GM23338 (cell line): ENCODE data around the gene OR51V1. TPM values are rescaled to one million over a fixed set of nuclear protein-coding genes. Genes with fewer than 3 reads are reported as not detected.

Experiments used
- ATAC-seq: fragments of 200-7000 bp; cut with Tn5 transposase; 3 replicates; pipeline ENCODE4 v1.9.1; 2020
- DNase-seq: peaks from one replicate; pipeline ENCODE4 v3.0.0-alpha.2; 2015; ENCODE audit warnings: low spot score
- H2AFZ ChIP-seq: fragments of 200-600 bp; sonication (generic); 2 replicates; pipeline ENCODE4 v1.8.0; 2016; ENCODE audit warnings: antibody characterized with exemption, mild to moderate bottlenecking, moderate library complexity
- H3F3A ChIP-seq: fragments of 200-600 bp; sonication (generic); replicated peaks from 2 replicates; pipeline ENCODE4 v1.8.0; 2017; ENCODE audit warnings: antibody characterized with exemption, mixed run types, low read depth
- H3K27ac ChIP-seq: fragments of 200-600 bp; sonication (generic); 2 replicates; pipeline ENCODE4 v1.6.1; 2016; ENCODE audit warnings: low read depth
- H3K27me3 ChIP-seq: fragments of 200-600 bp; sonication (generic); 2 replicates; pipeline ENCODE4 v1.8.0; 2016; ENCODE audit warnings: mild to moderate bottlenecking, mixed run types, moderate library complexity; ENCODE audit not compliant: insufficient read depth
- H3K36me3 ChIP-seq: fragments of 200-600 bp; sonication (generic); 2 replicates; pipeline ENCODE4 v1.8.0; 2016; ENCODE audit warnings: mild to moderate bottlenecking; ENCODE audit not compliant: insufficient read depth
- H3K4me1 ChIP-seq: fragments of 200-600 bp; sonication (generic); 2 replicates; pipeline ENCODE4 v1.8.0; 2016; ENCODE audit warnings: mild to moderate bottlenecking, moderate library complexity; ENCODE audit not compliant: insufficient read depth
- H3K4me2 ChIP-seq: fragments of 200-600 bp; sonication (generic); 2 replicates; pipeline ENCODE4 v1.7.1; 2017; ENCODE audit warnings: mixed run types
- H3K4me3 ChIP-seq: fragments of 200-600 bp; sonication (generic); 2 replicates; pipeline ENCODE4 v1.6.1; 2016; ENCODE audit warnings: mixed run types
- H3K79me2 ChIP-seq: fragments of 200-600 bp; sonication (generic); replicated peaks from 2 replicates; pipeline ENCODE4 v1.8.0; 2017; ENCODE audit warnings: mild to moderate bottlenecking; ENCODE audit not compliant: insufficient read depth
- H3K9me2 ChIP-seq: fragments of 200-600 bp; sonication (generic); 2 replicates; pipeline ENCODE4 v1.8.0; 2017; ENCODE audit not compliant: insufficient read depth
- H4K20me1 ChIP-seq: fragments of 200-600 bp; sonication (generic); replicated peaks from 2 replicates; pipeline ENCODE4 v1.8.0; 2017; ENCODE audit warnings: mild to moderate bottlenecking; ENCODE audit not compliant: insufficient read depth
- H3K27ac Mint-ChIP-seq: 2 replicates; pipeline ENCODE4 v1.8.0; 2020; ENCODE audit warnings: inconsistent platforms, mild to moderate bottlenecking, moderate library complexity, mixed read lengths
- H3K27me3 Mint-ChIP-seq: 3 replicates; pipeline ENCODE4 v1.8.0; 2022; ENCODE audit warnings: low read depth, mild to moderate bottlenecking, moderate library complexity, mixed read lengths, inconsistent platforms; ENCODE audit not compliant: insufficient read depth, poor library complexity
- H3K36me3 Mint-ChIP-seq: 3 replicates; pipeline ENCODE4 v1.8.0; 2021; ENCODE audit warnings: low read depth, mild to moderate bottlenecking, inconsistent platforms, moderate library complexity, mixed read lengths
- H3K4me1 Mint-ChIP-seq: 3 replicates; pipeline ENCODE4 v1.8.0; 2020; ENCODE audit warnings: mild to moderate bottlenecking, inconsistent platforms, mixed read lengths
- H3K4me3 Mint-ChIP-seq: 3 replicates; pipeline ENCODE4 v1.8.0; 2021; ENCODE audit warnings: moderate library complexity, mild to moderate bottlenecking, inconsistent platforms, mixed read lengths
- H3K9me3 Mint-ChIP-seq: 3 replicates; pipeline ENCODE4 v1.8.0; 2020; ENCODE audit warnings: moderate library complexity, mild to moderate bottlenecking, inconsistent platforms, mixed read lengths
- CREB1 ChIP-seq: fragments of 250-450 bp; sonication (Bioruptor Pico); IDR thresholded peaks from 2 replicates; pipeline ENCODE4 v1.5.0; 2020; ENCODE audit warnings: low read depth, mild to moderate bottlenecking, moderate library complexity
- CTCF ChIP-seq, 2 experiments: fragments of 200-600 bp in 1 of 2; sonication (generic) in 1 of 2; conservative IDR thresholded peaks; 2 replicates each; pipeline versions ENCODE4 v1.5.1 to v1.6.1; 2016 to 2017; ENCODE audit warnings: antibody characterized with exemption in 2 of 2, low read depth in 2 of 2, mild to moderate bottlenecking in 2 of 2, moderate library complexity in 1 of 2
- EZH2phosphoT487 ChIP-seq: fragments of 200-600 bp; sonication (generic); IDR thresholded peaks from one replicate; pipeline ENCODE4 v1.8.1; 2018; ENCODE audit warnings: antibody characterized with exemption; ENCODE audit not compliant: unreplicated experiment
- NANOG ChIP-seq: IDR thresholded peaks from 2 replicates; pipeline ENCODE4 v1.6.1; 2016; ENCODE audit warnings: antibody characterized with exemption, borderline replicate concordance
- POLR2AphosphoS5 ChIP-seq: IDR thresholded peaks from 2 replicates; pipeline ENCODE4 v1.6.1; 2016; ENCODE audit warnings: antibody characterized with exemption, low read depth
- STAT1 ChIP-seq: IDR thresholded peaks from one replicate; pipeline ENCODE4 v1.6.1; 2016; ENCODE audit warnings: antibody characterized with exemption; ENCODE audit not compliant: unreplicated experiment
- polyA plus RNA-seq: library from polyadenylated mRNA; unstranded; fragments of >200 nt; fragmentation: Nextera tagmentation; extraction: Ambion mirVana; gene quantifications from 2 replicates; pipeline ENCODE4 v1.2.1, GENCODE V29; 2016
- total RNA-seq: library from RNA; depleted of rRNA; stranded (reverse); fragments of >200 nt; shearing (Covaris generic); gene quantifications from 2 replicates; pipeline ENCODE4 v1.2.3, GENCODE V29; 2014
- TF ChIP-seq, protein P1 (sequence below): fragments of 250-450 bp; sonication (Bioruptor Pico); IDR thresholded peaks from 2 replicates; pipeline ENCODE4 v1.5.0; 2020; ENCODE audit warnings: mild to moderate bottlenecking, moderate library complexity

Gene OR51V1
- total and polyA plus RNA-seq, 2 experiments from 2014 or later = not detected

GRCh38 chr11:5239046-5239445 lies 38.6 kb upstream of the OR51V1 start:
- no peak for TF ChIP-seq CTCF (conservative IDR thresholded peaks at IDR 0.05; ENCODE audit: low read depth in 2 of 2)
- TF ChIP-seq POLR2AphosphoS5 = no peak

GRCh38 chr11:5238486-5238885 lies 38.0 kb upstream of the OR51V1 start:
- no peaks in the 10 kb centered on the region for H3K36me3 ChIP-seq
- H3K27ac ChIP-seq = no peak overlapping the region
- no peak overlapping the region for H3K4me2 ChIP-seq
- H3K4me1 Mint-ChIP-seq = no peaks in the 10 kb centered on the region
- H3K4me3 Mint-ChIP-seq = no peak overlapping the region
- no peaks in the 10 kb centered on the region for H3K79me2 ChIP-seq
- no peak overlapping the region for H3K4me3 ChIP-seq
- H3F3A ChIP-seq = no peaks in the 10 kb centered on the region
- DNase-seq (no peak), ATAC-seq (no peak)
- peaks cover under 1% of the 10 kb centered on the region for H3K27me3 Mint-ChIP-seq
- H3K4me1 ChIP-seq = no peaks in the 10 kb centered on the region
- H3K9me3 Mint-ChIP-seq = no peaks in the 10 kb centered on the region
- no peaks in the 10 kb centered on the region for H3K36me3 Mint-ChIP-seq
- H2AFZ ChIP-seq = no peak overlapping the region
- H3K27ac Mint-ChIP-seq = no peak overlapping the region
- no peak for TF ChIP-seq STAT1
- TF ChIP-seq NANOG = no peak
- no peak for TF ChIP-seq CREB1 (CRISPR knock-in tag)
- TF ChIP-seq EZH2phosphoT487 = no peak
- TF ChIP-seq CTCF (conservative IDR thresholded peaks at IDR 0.05; ENCODE audit: low read depth in 2 of 2) = no peak
- no peaks in the 10 kb centered on the region for H3K27me3 ChIP-seq
- H3K9me2 ChIP-seq = 0 out of 2 replicates have a peak, but pooled peaks cover 2% of the 10 kb centered on the region
- H4K20me1 ChIP-seq = no peaks in the 10 kb centered on the region

More at GRCh38 chr11:5239046-5239445, 38.6 kb upstream of the OR51V1 start:
- DNase-seq (no peak), ATAC-seq (no peak)
- Histone ChIP-seq H3K27me3 (no peaks in the 10 kb centered on the region), H3K79me2 (no peaks in the 10 kb centered on the region), H4K20me1 (no peaks in the 10 kb centered on the region), H3K27ac (no peak overlapping the region), H3K4me3 (no peak overlapping the region), H3K4me2 (no peak overlapping the region), H2AFZ (no peak overlapping the region), H3K9me2 (0 out of 2 replicates have a peak, but pooled peaks cover 2% of the 10 kb centered on the region), H3K4me1 (no peaks in the 10 kb centered on the region), H3K36me3 (no peaks in the 10 kb centered on the region), H3F3A (no peaks in the 10 kb centered on the region)
- no peak overlapping the region for H3K4me3 Mint-ChIP-seq
- H3K9me3 Mint-ChIP-seq = no peaks in the 10 kb centered on the region
- no peak overlapping the region for H3K27ac Mint-ChIP-seq
- no peaks in the 10 kb centered on the region for H3K36me3 Mint-ChIP-seq
- H3K4me1 Mint-ChIP-seq = no peaks in the 10 kb centered on the region
- H3K27me3 Mint-ChIP-seq = peaks cover 2% of the 10 kb centered on the region

GRCh38 chr11:5237420-5237819 lies 36.9 kb upstream of the OR51V1 start:
- ATAC-seq = no peak
- H3K27me3 Mint-ChIP-seq = no peaks in the 10 kb centered on the region
- TF ChIP-seq, protein P1, sequence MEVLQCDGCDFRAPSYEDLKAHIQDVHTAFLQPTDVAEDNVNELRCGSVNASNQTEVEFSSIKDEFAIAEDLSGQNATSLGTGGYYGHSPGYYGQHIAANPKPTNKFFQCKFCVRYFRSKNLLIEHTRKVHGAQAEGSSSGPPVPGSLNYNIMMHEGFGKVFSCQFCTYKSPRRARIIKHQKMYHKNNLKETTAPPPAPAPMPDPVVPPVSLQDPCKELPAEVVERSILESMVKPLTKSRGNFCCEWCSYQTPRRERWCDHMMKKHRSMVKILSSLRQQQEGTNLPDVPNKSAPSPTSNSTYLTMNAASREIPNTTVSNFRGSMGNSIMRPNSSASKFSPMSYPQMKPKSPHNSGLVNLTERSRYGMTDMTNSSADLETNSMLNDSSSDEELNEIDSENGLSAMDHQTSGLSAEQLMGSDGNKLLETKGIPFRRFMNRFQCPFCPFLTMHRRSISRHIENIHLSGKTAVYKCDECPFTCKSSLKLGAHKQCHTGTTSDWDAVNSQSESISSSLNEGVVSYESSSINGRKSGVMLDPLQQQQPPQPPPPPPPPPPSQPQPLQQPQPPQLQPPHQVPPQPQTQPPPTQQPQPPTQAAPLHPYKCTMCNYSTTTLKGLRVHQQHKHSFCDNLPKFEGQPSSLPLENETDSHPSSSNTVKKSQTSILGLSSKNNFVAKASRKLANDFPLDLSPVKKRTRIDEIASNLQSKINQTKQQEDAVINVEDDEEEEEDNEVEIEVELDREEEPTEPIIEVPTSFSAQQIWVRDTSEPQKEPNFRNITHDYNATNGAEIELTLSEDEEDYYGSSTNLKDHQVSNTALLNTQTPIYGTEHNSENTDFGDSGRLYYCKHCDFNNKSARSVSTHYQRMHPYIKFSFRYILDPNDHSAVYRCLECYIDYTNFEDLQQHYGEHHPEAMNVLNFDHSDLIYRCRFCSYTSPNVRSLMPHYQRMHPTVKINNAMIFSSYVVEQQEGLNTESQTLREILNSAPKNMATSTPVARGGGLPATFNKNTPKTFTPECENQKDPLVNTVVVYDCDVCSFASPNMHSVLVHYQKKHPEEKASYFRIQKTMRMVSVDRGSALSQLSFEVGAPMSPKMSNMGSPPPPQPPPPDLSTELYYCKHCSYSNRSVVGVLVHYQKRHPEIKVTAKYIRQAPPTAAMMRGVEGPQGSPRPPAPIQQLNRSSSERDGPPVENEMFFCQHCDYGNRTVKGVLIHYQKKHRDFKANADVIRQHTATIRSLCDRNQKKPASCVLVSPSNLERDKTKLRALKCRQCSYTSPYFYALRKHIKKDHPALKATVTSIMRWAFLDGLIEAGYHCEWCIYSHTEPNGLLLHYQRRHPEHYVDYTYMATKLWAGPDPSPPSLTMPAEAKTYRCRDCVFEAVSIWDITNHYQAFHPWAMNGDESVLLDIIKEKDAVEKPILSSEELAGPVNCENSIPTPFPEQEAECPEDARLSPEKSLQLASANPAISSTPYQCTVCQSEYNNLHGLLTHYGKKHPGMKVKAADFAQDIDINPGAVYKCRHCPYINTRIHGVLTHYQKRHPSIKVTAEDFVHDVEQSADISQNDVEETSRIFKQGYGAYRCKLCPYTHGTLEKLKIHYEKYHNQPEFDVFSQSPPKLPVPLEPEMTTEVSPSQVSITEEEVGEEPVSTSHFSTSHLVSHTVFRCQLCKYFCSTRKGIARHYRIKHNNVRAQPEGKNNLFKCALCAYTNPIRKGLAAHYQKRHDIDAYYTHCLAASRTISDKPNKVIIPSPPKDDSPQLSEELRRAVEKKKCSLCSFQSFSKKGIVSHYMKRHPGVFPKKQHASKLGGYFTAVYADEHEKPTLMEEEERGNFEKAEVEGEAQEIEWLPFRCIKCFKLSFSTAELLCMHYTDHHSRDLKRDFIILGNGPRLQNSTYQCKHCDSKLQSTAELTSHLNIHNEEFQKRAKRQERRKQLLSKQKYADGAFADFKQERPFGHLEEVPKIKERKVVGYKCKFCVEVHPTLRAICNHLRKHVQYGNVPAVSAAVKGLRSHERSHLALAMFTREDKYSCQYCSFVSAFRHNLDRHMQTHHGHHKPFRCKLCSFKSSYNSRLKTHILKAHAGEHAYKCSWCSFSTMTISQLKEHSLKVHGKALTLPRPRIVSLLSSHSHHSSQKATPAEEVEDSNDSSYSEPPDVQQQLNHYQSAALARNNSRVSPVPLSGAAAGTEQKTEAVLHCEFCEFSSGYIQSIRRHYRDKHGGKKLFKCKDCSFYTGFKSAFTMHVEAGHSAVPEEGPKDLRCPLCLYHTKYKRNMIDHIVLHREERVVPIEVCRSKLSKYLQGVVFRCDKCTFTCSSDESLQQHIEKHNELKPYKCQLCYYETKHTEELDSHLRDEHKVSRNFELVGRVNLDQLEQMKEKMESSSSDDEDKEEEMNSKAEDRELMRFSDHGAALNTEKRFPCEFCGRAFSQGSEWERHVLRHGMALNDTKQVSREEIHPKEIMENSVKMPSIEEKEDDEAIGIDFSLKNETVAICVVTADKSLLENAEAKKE (CRISPR knock-in tag) = no peak
- no peak for TF ChIP-seq CREB1 (CRISPR knock-in tag)

More at GRCh38 chr11:5237420-5237819, 36.9 kb upstream of the OR51V1 start:
- Mint-ChIP-seq H3K4me3 (no peak overlapping the region), H3K4me1 (no peaks in the 10 kb centered on the region), H3K27ac (no peak overlapping the region), H3K9me3 (no peaks in the 10 kb centered on the region), H3K36me3 (no peaks in the 10 kb centered on the region)
- H3K27me3 ChIP-seq = no peaks in the 10 kb centered on the region
- H3K4me3 ChIP-seq = no peak overlapping the region
- H3F3A ChIP-seq = no peaks in the 10 kb centered on the region
- H3K36me3 ChIP-seq = no peaks in the 10 kb centered on the region
- no peaks in the 10 kb centered on the region for H3K4me1 ChIP-seq
- DNase-seq = no peak
- no peak overlapping the region for H3K4me2 ChIP-seq
- H3K27ac ChIP-seq = no peak overlapping the region
- H2AFZ ChIP-seq = no peak overlapping the region
- no peaks in the 10 kb centered on the region for H3K9me2 ChIP-seq
- no peaks in the 10 kb centered on the region for H3K79me2 ChIP-seq
- no peaks in the 10 kb centered on the region for H4K20me1 ChIP-seq
